ENCODE results near the gene FBXW10. TPM values are rescaled to one million over a fixed set of nuclear protein-coding genes. Genes with fewer than 3 reads are reported as not detected.
"Not testable (repeated sequence)": the region's sequence is repeated elsewhere in the genome, so short reads cannot be mapped to it uniquely, and the experiment has no call there.

FBXW10 gene
- total RNA-seq, 1 experiment from 2014 or later: not detected

- not testable (repeated sequence) for H3K27me3 Mint-ChIP-seq (ENCODE audit: low read depth); H4K20me1 ChIP-seq (ENCODE audit: control insufficient read depth, insufficient read depth, insufficient read length); H3K4me1 Mint-ChIP-seq; H2BK5ac ChIP-seq (ENCODE audit: insufficient read length, low read length); H3K4me1 ChIP-seq (ENCODE audit: insufficient read depth, low read length); H3T11ph ChIP-seq (ENCODE audit: low read length); H3K14ac ChIP-seq (ENCODE audit: insufficient read depth, low read length); H3K79me2 ChIP-seq (ENCODE audit: insufficient read depth, low read length); H2AFZ ChIP-seq (ENCODE audit: low read length); H3K9ac ChIP-seq (ENCODE audit: extremely low read depth, insufficient read length, low read length); H3K23ac ChIP-seq (ENCODE audit: insufficient read length, low read depth, low read length); H3K9me3 Mint-ChIP-seq; H3K4me2 ChIP-seq (ENCODE audit: insufficient read depth, insufficient read length, low read length); H3K36me3 Mint-ChIP-seq (ENCODE audit: insufficient read depth in 1 of 3, low read depth in 3 of 3); H4K5ac ChIP-seq (ENCODE audit: insufficient read length, low read depth, low read length); H3K27ac ChIP-seq (ENCODE audit: insufficient read length, low read depth, low read length); H3K56ac ChIP-seq (ENCODE audit: insufficient read length, low read depth, low read length); H3K27ac Mint-ChIP-seq; H2AK5ac ChIP-seq (ENCODE audit: insufficient read length, low read length); H3K4ac ChIP-seq (ENCODE audit: low read depth, low read length); H2BK12ac ChIP-seq (ENCODE audit: insufficient read length, low read depth, low read length); H4K91ac ChIP-seq (ENCODE audit: insufficient read length, low read depth, low read length); H3K79me1 ChIP-seq (ENCODE audit: insufficient read depth, low read depth, low read length, poor library complexity, severe bottlenecking); H3K4me3 Mint-ChIP-seq; H3K9me3 ChIP-seq (ENCODE audit: control insufficient read depth, low read depth, low read length); H2BK20ac ChIP-seq (ENCODE audit: low read depth, low read length, poor library complexity, severe bottlenecking); DNase-seq; H4K8ac ChIP-seq (replicated peaks; ENCODE audit: insufficient read length, low read depth, low read length); H3K23me2 ChIP-seq (ENCODE audit: insufficient read length, low read depth, low read length, poor library complexity, severe bottlenecking); H2BK15ac ChIP-seq (ENCODE audit: low read depth, low read length); H3K27me3 ChIP-seq (ENCODE audit: insufficient read depth, low read length); H3K18ac ChIP-seq (ENCODE audit: insufficient read length, low read depth, low read length); H2BK120ac ChIP-seq (ENCODE audit: low read depth, low read length, poor library complexity, severe bottlenecking)
- no CpG with 5 or more reads among the region's 1 CpG for WGBS (ENCODE audit: extremely low coverage, insufficient read length, low lambda C conversion rate)
These were observed 83.8 kb downstream of the FBXW10 start for GRCh38 chr17:18827613-18828012.

Other genes with a start within 250 kb of the FBXW10 start
- 0.24 and 0.61 TPM in 2 replicates for gene TBC1D28, start 99.7 kb upstream of the FBXW10 start, total RNA-seq (2021)
- 18.6 and 18.7 TPM in 2 replicates for gene FOXO3B, start 61.7 kb upstream of the FBXW10 start, total RNA-seq (2021)
- gene TVP23B, start 37.1 kb downstream of the FBXW10 start, total RNA-seq (2021): 18.7 and 20.5 TPM in 2 replicates
- 58.0 and 59.7 TPM in 2 replicates for gene PRPSAP2, start 114.1 kb downstream of the FBXW10 start, total RNA-seq (2021)
- gene SLC5A10, start 208.1 kb downstream of the FBXW10 start, total RNA-seq (2021): not detected in 2 replicates